H9 (cell line): ENCODE measurements around the gene MAST4. TPM values are rescaled to one million over a fixed set of nuclear protein-coding genes. Genes with fewer than 3 reads are reported as not detected.

Experiments used
- DNase-seq: peaks from one replicate; pipeline ENCODE4 v3.0.0-alpha.2; 2017
- H2AFZ ChIP-seq: one replicate; pipeline ENCODE4 v1.6.1; 2013; ENCODE audit warnings: mild to moderate bottlenecking, low read length, control low read depth, moderate library complexity
- H2AK5ac ChIP-seq: 2 replicates; pipeline ENCODE4 v1.6.1; 2013; ENCODE audit warnings: low read length, control low read depth, mixed read lengths; ENCODE audit not compliant: insufficient read length
- H2BK120ac ChIP-seq: one replicate; pipeline ENCODE4 v1.6.1; 2013; ENCODE audit warnings: low read depth, mild to moderate bottlenecking, low read length, control low read depth, inconsistent platforms; ENCODE audit not compliant: poor library complexity, severe bottlenecking
- H2BK12ac ChIP-seq: 2 replicates; pipeline ENCODE4 v1.6.1; 2013; ENCODE audit warnings: low read length, control low read depth, mixed read lengths, low read depth; ENCODE audit not compliant: insufficient read length
- H2BK15ac ChIP-seq: 2 replicates; pipeline ENCODE4 v1.6.1; 2013; ENCODE audit warnings: low read depth, low read length, control low read depth
- H2BK20ac ChIP-seq: one replicate; pipeline ENCODE4 v1.6.1; 2013; ENCODE audit warnings: low read depth, mild to moderate bottlenecking, low read length, control low read depth, inconsistent platforms; ENCODE audit not compliant: poor library complexity, severe bottlenecking
- H2BK5ac ChIP-seq: 2 replicates; pipeline ENCODE4 v1.6.1; 2013; ENCODE audit warnings: low read length, control low read depth, mixed read lengths; ENCODE audit not compliant: insufficient read length
- H3K14ac ChIP-seq: 2 replicates; pipeline ENCODE4 v1.6.1; 2013; ENCODE audit warnings: low read length, control low read depth; ENCODE audit not compliant: insufficient read depth
- H3K18ac ChIP-seq: 2 replicates; pipeline ENCODE4 v1.6.1; 2013; ENCODE audit warnings: low read depth, mild to moderate bottlenecking, mixed read lengths, low read length, control low read depth; ENCODE audit not compliant: insufficient read length
- H3K23ac ChIP-seq: 2 replicates; pipeline ENCODE4 v1.6.1; 2013; ENCODE audit warnings: low read length, control low read depth, mixed read lengths, low read depth; ENCODE audit not compliant: insufficient read length
- H3K23me2 ChIP-seq: 2 replicates; pipeline ENCODE4 v1.6.1; 2013; ENCODE audit warnings: low read depth, mild to moderate bottlenecking, mixed read lengths, low read length, control low read depth; ENCODE audit not compliant: insufficient read length, poor library complexity, severe bottlenecking
- H3K27ac ChIP-seq: 2 replicates; pipeline ENCODE4 v1.5.1; 2013; ENCODE audit warnings: low read length, control low read depth, mixed read lengths, low read depth; ENCODE audit not compliant: insufficient read length
- H3K27me3 ChIP-seq: 2 replicates; pipeline ENCODE4 v1.6.1; 2013; ENCODE audit warnings: low read length, control low read depth, inconsistent platforms; ENCODE audit not compliant: insufficient read depth
- H3K4ac ChIP-seq: 2 replicates; pipeline ENCODE4 v1.6.1; 2013; ENCODE audit warnings: low read depth, mild to moderate bottlenecking, control low read depth, inconsistent platforms, low read length, moderate library complexity
- H3K4me1 ChIP-seq: 2 replicates; pipeline ENCODE4 v1.6.1; 2013; ENCODE audit warnings: low read length, control low read depth, inconsistent platforms; ENCODE audit not compliant: insufficient read depth
- H3K4me2 ChIP-seq: 2 replicates; pipeline ENCODE4 v1.6.1; 2013; ENCODE audit warnings: low read length, control low read depth, mixed read lengths; ENCODE audit not compliant: insufficient read length, insufficient read depth
- H3K56ac ChIP-seq: 2 replicates; pipeline ENCODE4 v1.6.1; 2013; ENCODE audit warnings: low read depth, mild to moderate bottlenecking, mixed read lengths, low read length, control low read depth; ENCODE audit not compliant: insufficient read length
- H3K79me1 ChIP-seq: 2 replicates; pipeline ENCODE4 v1.6.1; 2013; ENCODE audit warnings: low read depth, mild to moderate bottlenecking, moderate library complexity, low read length, control low read depth, inconsistent platforms; ENCODE audit not compliant: insufficient read depth, poor library complexity, severe bottlenecking
- H3K79me2 ChIP-seq: 2 replicates; pipeline ENCODE4 v1.6.1; 2013; ENCODE audit warnings: low read length, control low read depth, inconsistent platforms; ENCODE audit not compliant: insufficient read depth
- H3K9ac ChIP-seq: 2 replicates; pipeline ENCODE4 v1.6.1; 2013; ENCODE audit warnings: low read length, control low read depth, mixed read lengths; ENCODE audit not compliant: insufficient read length; ENCODE audit errors: extremely low read depth
- H3K9me3 ChIP-seq: one replicate; pipeline ENCODE4 v1.6.1; 2013; ENCODE audit warnings: low read depth, low read length, inconsistent platforms; ENCODE audit not compliant: control insufficient read depth
- H3T11ph ChIP-seq: one replicate; pipeline ENCODE4 v1.6.1; 2013; ENCODE audit warnings: mild to moderate bottlenecking, low read length, control low read depth, inconsistent platforms
- H4K20me1 ChIP-seq: one replicate; pipeline ENCODE4 v1.6.1; 2013; ENCODE audit not compliant: control insufficient read depth, insufficient read length, insufficient read depth
- H4K5ac ChIP-seq: 2 replicates; pipeline ENCODE4 v1.6.1; 2013; ENCODE audit warnings: low read depth, mild to moderate bottlenecking, mixed read lengths, low read length, control low read depth; ENCODE audit not compliant: insufficient read length
- H4K8ac ChIP-seq: replicated peaks from 2 replicates; pipeline ENCODE4 v1.6.1; 2013; ENCODE audit warnings: low read length, control low read depth, mixed read lengths, low read depth; ENCODE audit not compliant: insufficient read length
- H4K91ac ChIP-seq: 2 replicates; pipeline ENCODE4 v1.6.1; 2013; ENCODE audit warnings: low read depth, mild to moderate bottlenecking, moderate library complexity, mixed read lengths, low read length, control low read depth; ENCODE audit not compliant: insufficient read length
- H3K27ac Mint-ChIP-seq, 3 experiments: 2 replicates in 2 of 3; 3 replicates in 1 of 3; pipeline ENCODE4 v1.8.0; 2020 to 2021; ENCODE audit warnings: mixed read lengths in 3 of 3, mild to moderate bottlenecking in 1 of 3, moderate library complexity in 1 of 3
- H3K27me3 Mint-ChIP-seq: 2 replicates; pipeline ENCODE4 v1.8.0; 2021; ENCODE audit warnings: low read depth, mild to moderate bottlenecking, moderate library complexity, mixed read lengths
- H3K36me3 Mint-ChIP-seq, 3 experiments: 2 replicates in 2 of 3; 3 replicates in 1 of 3; pipeline ENCODE4 v1.8.0; 2020 to 2021; ENCODE audit warnings: low read depth in 3 of 3, mixed read lengths in 3 of 3; ENCODE audit not compliant: insufficient read depth in 1 of 3
- H3K4me1 Mint-ChIP-seq, 2 experiments: 2 replicates each; pipeline ENCODE4 v1.8.0; 2020; ENCODE audit warnings: mixed read lengths in 2 of 2
- H3K4me3 Mint-ChIP-seq, 2 experiments: 2 replicates in 1 of 2; 3 replicates in 1 of 2; pipeline ENCODE4 v1.8.0; 2020 to 2021; ENCODE audit warnings: mild to moderate bottlenecking in 2 of 2, mixed read lengths in 2 of 2, moderate library complexity in 1 of 2
- H3K9me3 Mint-ChIP-seq, 2 experiments: 2 replicates in 1 of 2; 3 replicates in 1 of 2; pipeline ENCODE4 v1.8.0; 2020; ENCODE audit warnings: mild to moderate bottlenecking in 2 of 2, mixed read lengths in 2 of 2, moderate library complexity in 1 of 2
- WGBS: extraction: QIAGEN DNeasy Blood & Tissue Kit; methylation state at CpG from one replicate; pipeline ENCODE4 v1.1.7; 2013; ENCODE audit warnings: missing lambda C conversion rate, low lambda C conversion rate, mixed read lengths; ENCODE audit not compliant: insufficient read length; ENCODE audit errors: extremely low coverage; 5-methylcytosine and 5-hydroxymethylcytosine counted together
- total RNA-seq: library from RNA; stranded (reverse); gene quantifications from 2 replicates; pipeline ENCODE4 v1.2.1, GENCODE V29; 2021
- TF ChIP-seq, protein P1 (sequence below): fragments of 200-600 bp; sonication (generic); conservative IDR thresholded peaks from 3 replicates; pipeline ENCODE4 v1.8.0; 2021; ENCODE audit warnings: antibody characterized with exemption, mild to moderate bottlenecking

Gene MAST4
- total RNA-seq, 1 experiment from 2014 or later, result 3.7 TPM

DNA sequence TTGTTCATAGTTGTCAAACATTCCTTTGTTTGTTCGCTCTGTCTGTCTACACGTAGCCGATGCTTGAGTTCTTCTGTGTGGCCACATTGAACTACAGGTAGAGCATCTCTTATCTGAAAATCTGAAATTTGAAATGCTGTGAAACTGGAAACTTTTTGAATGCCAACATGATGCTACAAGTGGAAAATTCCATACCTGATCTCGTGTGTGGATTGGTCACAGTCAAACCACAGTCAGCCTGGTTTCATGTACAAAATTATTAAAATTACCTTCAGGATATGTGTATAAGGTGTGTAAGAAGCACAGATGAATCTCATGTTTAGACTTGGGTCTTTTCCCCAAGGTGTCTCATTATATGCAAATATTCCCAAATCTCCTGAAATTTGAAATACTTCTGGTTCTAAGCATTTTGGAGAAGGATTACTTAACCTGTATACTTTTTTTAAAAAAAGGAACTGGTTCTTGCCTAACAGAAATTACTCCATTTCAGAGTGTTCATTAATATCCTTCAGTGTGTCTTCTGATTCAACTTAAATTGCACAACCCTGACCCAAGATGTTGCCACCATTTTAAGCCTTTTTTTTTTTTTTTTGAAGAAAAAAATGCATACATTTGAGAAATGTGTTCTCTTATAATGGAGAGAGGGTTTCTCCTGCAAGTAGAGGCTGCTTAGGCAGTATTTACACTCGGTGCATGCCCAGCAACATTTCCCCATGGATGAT, 254.3 kb downstream of the MAST4 start:
- no CpG with 5 or more reads among the region's 5 CpGs for WGBS

More for the DNA sequence above, 254.3 kb downstream of the MAST4 start:
- Histone ChIP-seq H3K4ac (no peak overlapping the region), H4K91ac (no peak overlapping the region), H3K18ac (no peak overlapping the region), H2AK5ac (no peak overlapping the region), H3K27me3 (no peaks in the 10 kb centered on the region), H3K9me3 (no peaks in the 10 kb centered on the region), H3K23ac (no peak overlapping the region), H3K4me1 (no peaks in the 10 kb centered on the region), H3K9ac (no peak overlapping the region), H3K79me2 (no peaks in the 10 kb centered on the region), H3K23me2 (no peaks in the 10 kb centered on the region), H3T11ph (no peak overlapping the region), H3K56ac (no peak overlapping the region), H3K14ac (no peak overlapping the region), H4K5ac (no peak overlapping the region), H3K4me2 (no peak overlapping the region), H2AFZ (no peak overlapping the region), H2BK20ac (no peak overlapping the region), H3K27ac (no peak overlapping the region), H2BK15ac (no peak overlapping the region), H4K8ac (no peak overlapping the region), H2BK12ac (no peak overlapping the region), H2BK5ac (no peak overlapping the region), H4K20me1 (no peaks in the 10 kb centered on the region), H3K79me1 (no peaks in the 10 kb centered on the region), H2BK120ac (no peak overlapping the region)
- TF ChIP-seq, protein P1, sequence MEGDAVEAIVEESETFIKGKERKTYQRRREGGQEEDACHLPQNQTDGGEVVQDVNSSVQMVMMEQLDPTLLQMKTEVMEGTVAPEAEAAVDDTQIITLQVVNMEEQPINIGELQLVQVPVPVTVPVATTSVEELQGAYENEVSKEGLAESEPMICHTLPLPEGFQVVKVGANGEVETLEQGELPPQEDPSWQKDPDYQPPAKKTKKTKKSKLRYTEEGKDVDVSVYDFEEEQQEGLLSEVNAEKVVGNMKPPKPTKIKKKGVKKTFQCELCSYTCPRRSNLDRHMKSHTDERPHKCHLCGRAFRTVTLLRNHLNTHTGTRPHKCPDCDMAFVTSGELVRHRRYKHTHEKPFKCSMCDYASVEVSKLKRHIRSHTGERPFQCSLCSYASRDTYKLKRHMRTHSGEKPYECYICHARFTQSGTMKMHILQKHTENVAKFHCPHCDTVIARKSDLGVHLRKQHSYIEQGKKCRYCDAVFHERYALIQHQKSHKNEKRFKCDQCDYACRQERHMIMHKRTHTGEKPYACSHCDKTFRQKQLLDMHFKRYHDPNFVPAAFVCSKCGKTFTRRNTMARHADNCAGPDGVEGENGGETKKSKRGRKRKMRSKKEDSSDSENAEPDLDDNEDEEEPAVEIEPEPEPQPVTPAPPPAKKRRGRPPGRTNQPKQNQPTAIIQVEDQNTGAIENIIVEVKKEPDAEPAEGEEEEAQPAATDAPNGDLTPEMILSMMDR, result no peak
- DNase-seq, result no peak
- Mint-ChIP-seq H3K27me3 (no peaks in the 10 kb centered on the region), H3K4me3 (no peak overlapping the region), H3K27ac (no peak overlapping the region; a peak in 1 of 7 replicates), H3K9me3 (no peaks in the 10 kb centered on the region), H3K4me1 (peaks cover 10 to 13% of the 10 kb centered on the region in 2 experiments), H3K36me3 (no peaks in the 10 kb centered on the region)
